ENCODE measurements around the gene FGD4.
A peak's percentile ranks its signal among the peaks of the same experiment; 100 is the strongest.

FGD4 gene

GRCh38 chr12:32493282-32493681 lies 93.9 kb downstream of the FGD4 start:
- H3K23ac ChIP-seq (ENCODE audit: low read depth, low read length, poor library complexity), result no peak overlapping the region
- H3K14ac ChIP-seq (ENCODE audit: low read length), result no peak overlapping the region
- no peak overlapping the region for H3K9ac ChIP-seq (ENCODE audit: low read depth, low read length, poor library complexity)
- H3K4me3 ChIP-seq (ENCODE audit: low read length in 2 of 2), result no peak overlapping the region
- H3K36me3 ChIP-seq (replicated peaks in 1 of 2; ENCODE audit: control insufficient read depth in 2 of 2, insufficient read depth in 2 of 2, low read length in 2 of 2), result no peaks in the 10 kb centered on the region
- H2BK15ac ChIP-seq (ENCODE audit: low read length), result no peak overlapping the region
- H3K27ac ChIP-seq (replicated peaks; ENCODE audit: low read length), result no peak overlapping the region
- H3K9me3 ChIP-seq (replicated peaks in 1 of 2; ENCODE audit: control insufficient read depth in 2 of 2, insufficient read depth in 1 of 2, low read depth in 1 of 2, low read length in 2 of 2), result no peaks in the 10 kb centered on the region
- no peak overlapping the region for H3K4ac ChIP-seq (ENCODE audit: low read length)
- H3K4me1 ChIP-seq (ENCODE audit: control insufficient read depth in 2 of 2, insufficient read depth in 1 of 2, low read depth in 1 of 2, low read length in 2 of 2), result peaks cover 11 to 22% of the 10 kb centered on the region in 2 donors
- H2BK12ac ChIP-seq (ENCODE audit: low read length), result no peak overlapping the region
- H3K79me1 ChIP-seq (ENCODE audit: low read depth, low read length), result no peaks in the 10 kb centered on the region
- H2BK120ac ChIP-seq (ENCODE audit: low read depth, low read length), result no peak overlapping the region
- DNase-seq (ENCODE audit: low spot score), result no peak
- H3K18ac ChIP-seq (ENCODE audit: low read length), result no peak overlapping the region
- no peak overlapping the region for H4K8ac ChIP-seq (ENCODE audit: low read depth, low read length)
- no peak overlapping the region for H4K91ac ChIP-seq (ENCODE audit: low read depth, low read length, poor library complexity)
- no peak overlapping the region for H2AK5ac ChIP-seq (ENCODE audit: low read depth, low read length)
- H2BK5ac ChIP-seq (ENCODE audit: low read length), result no peak overlapping the region
- H3K4me2 ChIP-seq (ENCODE audit: insufficient read depth, low read length, poor library complexity, severe bottlenecking), result no peak overlapping the region
- no peak overlapping the region for H2AFZ ChIP-seq (ENCODE audit: low read length)
- no peaks in the 10 kb centered on the region for H3K27me3 ChIP-seq (ENCODE audit: control insufficient read depth in 3 of 3, insufficient read depth in 3 of 3, low read depth in 1 of 3, low read length in 3 of 3)
- no CpG with 5 or more reads among the region's 4 CpGs for WGBS, 2 donors (ENCODE audit: extremely low coverage in 2 of 2, insufficient read length in 2 of 2, insufficient replicate concordance in 1 of 2)

- no peak for DNase-seq (ENCODE audit: low spot score)
- Histone ChIP-seq H3K4ac (ENCODE audit: low read length) (no peak overlapping the region), H3K14ac (ENCODE audit: low read length) (no peak overlapping the region), H2BK5ac (ENCODE audit: low read length) (no peak overlapping the region), H2AK5ac (ENCODE audit: low read depth, low read length) (no peak overlapping the region), H3K4me3 (ENCODE audit: low read length in 2 of 2) (no peak overlapping the region), H3K79me1 (ENCODE audit: low read depth, low read length) (no peaks in the 10 kb centered on the region), H3K36me3 (replicated peaks in 1 of 2; ENCODE audit: control insufficient read depth in 2 of 2, insufficient read depth in 2 of 2, low read length in 2 of 2) (no peaks in the 10 kb centered on the region), H4K91ac (ENCODE audit: low read depth, low read length, poor library complexity) (no peak overlapping the region), H2BK12ac (ENCODE audit: low read length) (no peak overlapping the region), H2BK120ac (ENCODE audit: low read depth, low read length) (no peak overlapping the region), H2AFZ (ENCODE audit: low read length) (no peak overlapping the region), H2BK15ac (ENCODE audit: low read length) (no peak overlapping the region), H3K9ac (ENCODE audit: low read depth, low read length, poor library complexity) (no peak overlapping the region), H3K4me1 (ENCODE audit: control insufficient read depth in 2 of 2, insufficient read depth in 1 of 2, low read depth in 1 of 2, low read length in 2 of 2) (peaks cover 11 to 22% of the 10 kb centered on the region in 2 donors), H3K27ac (replicated peaks; ENCODE audit: low read length) (no peak overlapping the region), H3K27me3 (ENCODE audit: control insufficient read depth in 3 of 3, insufficient read depth in 3 of 3, low read depth in 1 of 3, low read length in 3 of 3) (no peaks in the 10 kb centered on the region), H3K4me2 (ENCODE audit: insufficient read depth, low read length, poor library complexity, severe bottlenecking) (no peak overlapping the region), H3K23ac (ENCODE audit: low read depth, low read length, poor library complexity) (no peak overlapping the region), H3K9me3 (replicated peaks in 1 of 2; ENCODE audit: control insufficient read depth in 2 of 2, insufficient read depth in 1 of 2, low read depth in 1 of 2, low read length in 2 of 2) (no peaks in the 10 kb centered on the region), H4K8ac (ENCODE audit: low read depth, low read length) (no peak overlapping the region), H3K18ac (ENCODE audit: low read length) (peak overlapping the region; percentile 61)
These were observed 95.3 kb downstream of the FGD4 start for GRCh38 chr12:32494656-32495055.

GRCh38 chr12:32496946-32497345 lies 97.6 kb downstream of the FGD4 start:
- no peak overlapping the region for H3K18ac ChIP-seq (ENCODE audit: low read length)
- no peak overlapping the region for H2BK12ac ChIP-seq (ENCODE audit: low read length)
- H4K91ac ChIP-seq (ENCODE audit: low read depth, low read length, poor library complexity), result no peak overlapping the region
- H3K4me1 ChIP-seq (ENCODE audit: control insufficient read depth in 2 of 2, insufficient read depth in 1 of 2, low read depth in 1 of 2, low read length in 2 of 2), result peaks cover 12 to 17% of the 10 kb centered on the region in 2 donors
- H3K4me2 ChIP-seq (ENCODE audit: insufficient read depth, low read length, poor library complexity, severe bottlenecking), result no peak overlapping the region
- no peak overlapping the region for H3K27ac ChIP-seq (replicated peaks; ENCODE audit: low read length)
- no peak overlapping the region for H2BK5ac ChIP-seq (ENCODE audit: low read length)
- H2BK120ac ChIP-seq (ENCODE audit: low read depth, low read length), result no peak overlapping the region
- H3K36me3 ChIP-seq (replicated peaks in 1 of 2; ENCODE audit: control insufficient read depth in 2 of 2, insufficient read depth in 2 of 2, low read length in 2 of 2), result no peaks in the 10 kb centered on the region
- no peak overlapping the region for H3K23ac ChIP-seq (ENCODE audit: low read depth, low read length, poor library complexity)
- no peaks in the 10 kb centered on the region for H3K27me3 ChIP-seq (ENCODE audit: control insufficient read depth in 3 of 3, insufficient read depth in 3 of 3, low read depth in 1 of 3, low read length in 3 of 3)
- no peak overlapping the region for H2AFZ ChIP-seq (ENCODE audit: low read length)
- H3K14ac ChIP-seq (ENCODE audit: low read length), result no peak overlapping the region
- H2AK5ac ChIP-seq (ENCODE audit: low read depth, low read length), result no peak overlapping the region
- H3K9ac ChIP-seq (ENCODE audit: low read depth, low read length, poor library complexity), result no peak overlapping the region
- no peak overlapping the region for H2BK15ac ChIP-seq (ENCODE audit: low read length)
- no peak overlapping the region for H4K8ac ChIP-seq (ENCODE audit: low read depth, low read length)
- H3K4ac ChIP-seq (ENCODE audit: low read length), result no peak overlapping the region
- no peak overlapping the region for H3K4me3 ChIP-seq (ENCODE audit: low read length in 2 of 2)
- no peaks in the 10 kb centered on the region for H3K9me3 ChIP-seq (replicated peaks in 1 of 2; ENCODE audit: control insufficient read depth in 2 of 2, insufficient read depth in 1 of 2, low read depth in 1 of 2, low read length in 2 of 2)
- DNase-seq (ENCODE audit: low spot score), result no peak
- H3K79me1 ChIP-seq (ENCODE audit: low read depth, low read length), result no peaks in the 10 kb centered on the region

GRCh38 chr12:32497864-32498263 lies 98.5 kb downstream of the FGD4 start:
- Histone ChIP-seq H3K4me1 (ENCODE audit: control insufficient read depth in 2 of 2, insufficient read depth in 1 of 2, low read depth in 1 of 2, low read length in 2 of 2) (peaks cover 10 to 17% of the 10 kb centered on the region in 2 donors), H3K27ac (replicated peaks; ENCODE audit: low read length) (no peak overlapping the region), H2BK12ac (ENCODE audit: low read length) (no peak overlapping the region), H3K36me3 (replicated peaks in 1 of 2; ENCODE audit: control insufficient read depth in 2 of 2, insufficient read depth in 2 of 2, low read length in 2 of 2) (no peaks in the 10 kb centered on the region), H3K18ac (ENCODE audit: low read length) (no peak overlapping the region), H2AFZ (ENCODE audit: low read length) (no peak overlapping the region), H4K8ac (ENCODE audit: low read depth, low read length) (no peak overlapping the region), H2BK5ac (ENCODE audit: low read length) (no peak overlapping the region), H3K14ac (ENCODE audit: low read length) (no peak overlapping the region), H2BK120ac (ENCODE audit: low read depth, low read length) (no peak overlapping the region), H3K79me1 (ENCODE audit: low read depth, low read length) (no peaks in the 10 kb centered on the region), H2BK15ac (ENCODE audit: low read length) (no peak overlapping the region), H3K9me3 (replicated peaks in 1 of 2; ENCODE audit: control insufficient read depth in 2 of 2, insufficient read depth in 1 of 2, low read depth in 1 of 2, low read length in 2 of 2) (no peaks in the 10 kb centered on the region), H3K27me3 (ENCODE audit: control insufficient read depth in 3 of 3, insufficient read depth in 3 of 3, low read depth in 1 of 3, low read length in 3 of 3) (no peaks in the 10 kb centered on the region), H3K4ac (ENCODE audit: low read length) (no peak overlapping the region), H4K91ac (ENCODE audit: low read depth, low read length, poor library complexity) (no peak overlapping the region), H3K4me3 (ENCODE audit: low read length in 2 of 2) (no peak overlapping the region), H2AK5ac (ENCODE audit: low read depth, low read length) (no peak overlapping the region), H3K23ac (ENCODE audit: low read depth, low read length, poor library complexity) (no peak overlapping the region), H3K4me2 (ENCODE audit: insufficient read depth, low read length, poor library complexity, severe bottlenecking) (no peak overlapping the region), H3K9ac (ENCODE audit: low read depth, low read length, poor library complexity) (no peak overlapping the region)
- DNase-seq (ENCODE audit: low spot score), result no peak
- WGBS, 2 donors (ENCODE audit: extremely low coverage in 2 of 2, insufficient read length in 2 of 2, insufficient replicate concordance in 1 of 2), result no CpG with 5 or more reads among the region's 4 CpGs

All from neuronal stem cell (in vitro differentiated cells).